ENCODE data around the gene CIITA.
"Not testable (repeated sequence)": the region's sequence is repeated elsewhere in the genome, so short reads cannot be mapped to it uniquely, and the experiment has no call there.

The CIITA gene

GRCh38 chr16:10965440-10966061 is 88.5 kb downstream of the CIITA start:
- H3K27ac ChIP-seq (ENCODE audit: low read depth in 2 of 2, low read length in 2 of 2), result no peak overlapping the region
- no peak overlapping the region for H3K4me3 ChIP-seq (ENCODE audit: low read length in 2 of 2)
- peaks cover 17 to 22% of the 10 kb centered on the region in 2 donors for H3K36me3 ChIP-seq (ENCODE audit: control insufficient read depth in 2 of 2, insufficient read depth in 2 of 2, low read length in 2 of 2)
- H3K4me1 ChIP-seq (ENCODE audit: control insufficient read depth in 2 of 2, insufficient read depth in 2 of 2, low read length in 2 of 2), result peaks cover 4% of the 10 kb centered on the region in 2 donors
- no peak overlapping the region for H3K9ac ChIP-seq (ENCODE audit: low read depth in 1 of 2, low read length in 2 of 2)
- H3K27me3 ChIP-seq (ENCODE audit: control insufficient read depth in 2 of 2, insufficient read depth in 2 of 2, low read length in 2 of 2), result no peaks in the 10 kb centered on the region
- no peaks in the 10 kb centered on the region for H3K9me3 ChIP-seq (ENCODE audit: control insufficient read depth in 2 of 2, low read length in 2 of 2)

- no peaks in the 10 kb centered on the region for H3K27me3 ChIP-seq (ENCODE audit: control insufficient read depth in 2 of 2, insufficient read depth in 2 of 2, low read length in 2 of 2)
These were observed 89.1 kb downstream of the CIITA start for GRCh38 chr16:10966129-10966528.

GRCh38 chr16:10966559-10966958 is 89.6 kb downstream of the CIITA start:
- H3K4me3 ChIP-seq (ENCODE audit: low read length in 2 of 2); H3K9me3 ChIP-seq (ENCODE audit: control insufficient read depth in 2 of 2, low read length in 2 of 2); H3K27me3 ChIP-seq (ENCODE audit: control insufficient read depth in 2 of 2, insufficient read depth in 2 of 2, low read length in 2 of 2); H3K27ac ChIP-seq (ENCODE audit: low read depth in 2 of 2, low read length in 2 of 2); H3K4me1 ChIP-seq (ENCODE audit: control insufficient read depth in 2 of 2, insufficient read depth in 2 of 2, low read length in 2 of 2); H3K9ac ChIP-seq (ENCODE audit: low read depth in 1 of 2, low read length in 2 of 2): not testable (repeated sequence)
- H3K36me3 ChIP-seq (ENCODE audit: control insufficient read depth in 2 of 2, insufficient read depth in 2 of 2, low read length in 2 of 2), result peaks cover 18 to 25% of the 10 kb centered on the region in 2 donors

More at GRCh38 chr16:10966129-10966528, 89.1 kb downstream of the CIITA start:
- H3K4me3 ChIP-seq (ENCODE audit: low read length in 2 of 2), result no peak overlapping the region
- no peak overlapping the region for H3K27ac ChIP-seq (ENCODE audit: low read depth in 2 of 2, low read length in 2 of 2)
- H3K9ac ChIP-seq (ENCODE audit: low read depth in 1 of 2, low read length in 2 of 2), result no peak overlapping the region
- peaks cover 17 to 24% of the 10 kb centered on the region in 2 donors for H3K36me3 ChIP-seq (ENCODE audit: control insufficient read depth in 2 of 2, insufficient read depth in 2 of 2, low read length in 2 of 2)
- peaks cover 4% of the 10 kb centered on the region in 2 donors for H3K4me1 ChIP-seq (ENCODE audit: control insufficient read depth in 2 of 2, insufficient read depth in 2 of 2, low read length in 2 of 2)
- H3K9me3 ChIP-seq (ENCODE audit: control insufficient read depth in 2 of 2, low read length in 2 of 2), result no peaks in the 10 kb centered on the region

- Histone ChIP-seq H3K4me3 (ENCODE audit: low read length in 2 of 2) (no peak overlapping the region), H3K36me3 (ENCODE audit: control insufficient read depth in 2 of 2, insufficient read depth in 2 of 2, low read length in 2 of 2) (peaks cover 16 to 24% of the 10 kb centered on the region in 2 donors), H3K27me3 (ENCODE audit: control insufficient read depth in 2 of 2, insufficient read depth in 2 of 2, low read length in 2 of 2) (no peaks in the 10 kb centered on the region), H3K4me1 (ENCODE audit: control insufficient read depth in 2 of 2, insufficient read depth in 2 of 2, low read length in 2 of 2) (peaks cover 4 to 8% of the 10 kb centered on the region in 2 donors), H3K27ac (ENCODE audit: low read depth in 2 of 2, low read length in 2 of 2) (no peak overlapping the region), H3K9ac (ENCODE audit: low read depth in 1 of 2, low read length in 2 of 2) (no peak overlapping the region), H3K9me3 (ENCODE audit: control insufficient read depth in 2 of 2, low read length in 2 of 2) (no peaks in the 10 kb centered on the region)
These were observed 91.0 kb downstream of the CIITA start for GRCh38 chr16:10967986-10968385.

GRCh38 chr16:10968498-10968897 is 91.5 kb downstream of the CIITA start:
- Histone ChIP-seq H3K27me3 (ENCODE audit: control insufficient read depth in 2 of 2, insufficient read depth in 2 of 2, low read length in 2 of 2) (no peaks in the 10 kb centered on the region), H3K36me3 (ENCODE audit: control insufficient read depth in 2 of 2, insufficient read depth in 2 of 2, low read length in 2 of 2) (peaks cover 11 to 24% of the 10 kb centered on the region in 2 donors), H3K4me1 (ENCODE audit: control insufficient read depth in 2 of 2, insufficient read depth in 2 of 2, low read length in 2 of 2) (peaks cover 4 to 8% of the 10 kb centered on the region in 2 donors), H3K9me3 (ENCODE audit: control insufficient read depth in 2 of 2, low read length in 2 of 2) (no peaks in the 10 kb centered on the region), H3K9ac (ENCODE audit: low read depth in 1 of 2, low read length in 2 of 2) (no peak overlapping the region), H3K27ac (ENCODE audit: low read depth in 2 of 2, low read length in 2 of 2) (no peak overlapping the region), H3K4me3 (ENCODE audit: low read length in 2 of 2) (no peak overlapping the region)

GRCh38 chr16:10969615-10970014 is 92.6 kb downstream of the CIITA start:
- Histone ChIP-seq H3K27ac (ENCODE audit: low read depth in 2 of 2, low read length in 2 of 2) (no peak overlapping the region), H3K36me3 (ENCODE audit: control insufficient read depth in 2 of 2, insufficient read depth in 2 of 2, low read length in 2 of 2) (peaks cover 13 to 20% of the 10 kb centered on the region in 2 donors)

GRCh38 chr16:10970065-10970464 is 93.1 kb downstream of the CIITA start:
- no peak overlapping the region for H3K27ac ChIP-seq (ENCODE audit: low read depth in 2 of 2, low read length in 2 of 2)

More at GRCh38 chr16:10969615-10970014, 92.6 kb downstream of the CIITA start:
- no peaks in the 10 kb centered on the region for H3K9me3 ChIP-seq (ENCODE audit: control insufficient read depth in 2 of 2, low read length in 2 of 2)
- H3K4me1 ChIP-seq (ENCODE audit: control insufficient read depth in 2 of 2, insufficient read depth in 2 of 2, low read length in 2 of 2), result peaks cover 0 to 3% of the 10 kb centered on the region in 2 donors
- no peaks in the 10 kb centered on the region for H3K27me3 ChIP-seq (ENCODE audit: control insufficient read depth in 2 of 2, insufficient read depth in 2 of 2, low read length in 2 of 2)
- H3K4me3 ChIP-seq (ENCODE audit: low read length in 2 of 2), result no peak overlapping the region
- no peak overlapping the region for H3K9ac ChIP-seq (ENCODE audit: low read depth in 1 of 2, low read length in 2 of 2)

DNA sequence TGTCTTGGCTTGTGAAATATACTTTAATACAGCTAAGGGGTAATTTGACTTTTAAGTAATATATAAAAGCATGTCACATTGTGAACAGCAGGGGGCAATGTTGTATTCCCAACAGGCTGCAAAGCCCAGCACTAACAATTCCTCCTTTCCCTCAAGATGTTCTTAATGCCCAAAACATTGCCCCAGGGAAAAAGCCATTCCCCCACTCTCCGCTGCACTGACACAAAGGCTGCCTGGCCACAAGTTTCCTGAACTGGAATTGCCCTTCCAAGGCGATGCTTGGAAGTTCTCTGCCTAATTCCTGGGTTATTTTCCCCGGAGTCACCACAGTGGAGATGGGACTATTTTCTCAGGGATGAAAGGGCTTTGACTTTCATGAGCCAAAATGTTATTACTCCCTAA is 94.6 kb downstream of the CIITA start:
- peaks cover 0 to 3% of the 10 kb centered on the region in 2 donors for H3K4me1 ChIP-seq (ENCODE audit: control insufficient read depth in 2 of 2, insufficient read depth in 2 of 2, low read length in 2 of 2)
- no peak overlapping the region for H3K27ac ChIP-seq (ENCODE audit: low read depth in 2 of 2, low read length in 2 of 2)
- no peaks in the 10 kb centered on the region for H3K9me3 ChIP-seq (ENCODE audit: control insufficient read depth in 2 of 2, low read length in 2 of 2)
- H3K9ac ChIP-seq (ENCODE audit: low read depth in 1 of 2, low read length in 2 of 2), result no peak overlapping the region
- peaks cover 13 to 14% of the 10 kb centered on the region in 2 donors for H3K36me3 ChIP-seq (ENCODE audit: control insufficient read depth in 2 of 2, insufficient read depth in 2 of 2, low read length in 2 of 2)
- no peaks in the 10 kb centered on the region for H3K27me3 ChIP-seq (ENCODE audit: control insufficient read depth in 2 of 2, insufficient read depth in 2 of 2, low read length in 2 of 2)
- no peak overlapping the region for H3K4me3 ChIP-seq (ENCODE audit: low read length in 2 of 2)

More at GRCh38 chr16:10970065-10970464, 93.1 kb downstream of the CIITA start:
- Histone ChIP-seq H3K4me3 (ENCODE audit: low read length in 2 of 2) (no peak overlapping the region), H3K4me1 (ENCODE audit: control insufficient read depth in 2 of 2, insufficient read depth in 2 of 2, low read length in 2 of 2) (peaks cover 0 to 3% of the 10 kb centered on the region in 2 donors), H3K36me3 (ENCODE audit: control insufficient read depth in 2 of 2, insufficient read depth in 2 of 2, low read length in 2 of 2) (peaks cover 13 to 17% of the 10 kb centered on the region in 2 donors), H3K9me3 (ENCODE audit: control insufficient read depth in 2 of 2, low read length in 2 of 2) (no peaks in the 10 kb centered on the region), H3K27me3 (ENCODE audit: control insufficient read depth in 2 of 2, insufficient read depth in 2 of 2, low read length in 2 of 2) (no peaks in the 10 kb centered on the region), H3K9ac (ENCODE audit: low read depth in 1 of 2, low read length in 2 of 2) (no peak overlapping the region)

DNA sequence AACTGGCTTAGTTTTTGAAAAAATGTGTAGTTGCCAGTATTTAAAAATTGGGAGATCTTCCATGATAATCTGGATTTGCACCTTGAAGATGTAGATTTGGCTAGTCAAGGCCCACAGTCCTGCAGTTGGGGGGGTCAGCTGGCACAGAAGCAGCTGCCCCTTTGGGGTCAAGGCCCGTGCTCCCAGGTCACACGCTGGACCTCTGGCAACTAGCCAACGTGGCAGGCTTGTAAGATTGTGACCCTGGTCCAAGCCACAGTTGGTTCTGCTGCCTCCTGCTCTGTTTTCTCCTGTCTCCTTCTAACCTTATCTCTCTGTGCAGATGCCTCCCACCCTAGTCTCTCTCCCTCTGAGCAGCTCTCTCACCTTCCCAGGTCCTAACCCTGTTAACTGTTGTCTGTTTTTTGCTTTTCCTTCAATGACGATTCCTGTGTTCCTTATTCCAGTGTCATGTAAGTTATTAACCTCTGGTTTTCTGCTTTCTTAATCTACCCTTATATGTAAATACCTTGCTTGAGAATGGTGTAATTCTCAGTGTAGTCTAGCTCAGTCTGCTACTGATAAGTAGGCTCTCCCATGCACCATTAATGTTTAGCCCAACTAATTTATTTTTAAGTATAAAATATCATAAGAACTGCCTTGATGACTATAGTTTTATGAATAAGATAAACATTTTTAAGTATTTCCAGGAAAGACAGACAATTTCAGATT is 95.3 kb downstream of the CIITA start:
- Histone ChIP-seq H3K4me3 (ENCODE audit: low read length in 2 of 2) (no peak overlapping the region), H3K36me3 (ENCODE audit: control insufficient read depth in 2 of 2, insufficient read depth in 2 of 2, low read length in 2 of 2) (peaks cover 16% of the 10 kb centered on the region in 2 donors), H3K27ac (ENCODE audit: low read depth in 2 of 2, low read length in 2 of 2) (no peak overlapping the region), H3K9me3 (ENCODE audit: control insufficient read depth in 2 of 2, low read length in 2 of 2) (no peaks in the 10 kb centered on the region), H3K9ac (ENCODE audit: low read depth in 1 of 2, low read length in 2 of 2) (no peak overlapping the region), H3K4me1 (ENCODE audit: control insufficient read depth in 2 of 2, insufficient read depth in 2 of 2, low read length in 2 of 2) (peaks cover 0 to 3% of the 10 kb centered on the region in 2 donors), H3K27me3 (ENCODE audit: control insufficient read depth in 2 of 2, insufficient read depth in 2 of 2, low read length in 2 of 2) (no peaks in the 10 kb centered on the region)

GRCh38 chr16:10972819-10973464 is 95.9 kb downstream of the CIITA start:
- peaks cover 17 to 20% of the 10 kb centered on the region in 2 donors for H3K36me3 ChIP-seq (ENCODE audit: control insufficient read depth in 2 of 2, insufficient read depth in 2 of 2, low read length in 2 of 2)
- H3K27ac ChIP-seq (ENCODE audit: low read depth in 2 of 2, low read length in 2 of 2), result no peak overlapping the region
- no peak overlapping the region for H3K4me3 ChIP-seq (ENCODE audit: low read length in 2 of 2)
- H3K27me3 ChIP-seq (ENCODE audit: control insufficient read depth in 2 of 2, insufficient read depth in 2 of 2, low read length in 2 of 2), result no peaks in the 10 kb centered on the region
- H3K4me1 ChIP-seq (ENCODE audit: control insufficient read depth in 2 of 2, insufficient read depth in 2 of 2, low read length in 2 of 2), result peaks cover 0 to 3% of the 10 kb centered on the region in 2 donors
- H3K9me3 ChIP-seq (ENCODE audit: control insufficient read depth in 2 of 2, low read length in 2 of 2), result no peaks in the 10 kb centered on the region
- no peak overlapping the region for H3K9ac ChIP-seq (ENCODE audit: low read depth in 1 of 2, low read length in 2 of 2)

Data from mucosa of rectum (tissue), 2 donors.